Stimulated activated CD4-positive, alpha-beta T cell treated with anti-CD3 and anti-CD28 coated beads, Interleukin-15, amount 100 ng/mL, for 1 hour (primary cell): ENCODE measurements around the gene KIF2B.
"Not testable (repeated sequence)": the region's sequence is repeated elsewhere in the genome, so short reads cannot be mapped to it uniquely, and the experiment has no call there.

Source experiments
- DNase-seq, 2 donors: peaks; one replicate each; pipeline ENCODE4 v3.0.0-alpha.2; 2020; ENCODE audit warnings: low read depth in 1 of 2, low spot score in 1 of 2

The KIF2B gene

GRCh38 chr17:53822764-53823163 lies at the start of gene KIF2B:
Gene KIF2B, plus strand, starts transcription at chr17:53822927. Its CDS starts 107 bp downstream, at chr17:53823034.
- no peak for DNase-seq

- DNase-seq, result no peak
Observed at GRCh38 chr17:53780320-53780719, 42.4 kb upstream of the KIF2B start.

- no peak for DNase-seq
Observed at GRCh38 chr17:53791551-53791950, 31.2 kb upstream of the KIF2B start.

- DNase-seq, result no peak
Observed at GRCh38 chr17:53792451-53792850, 30.3 kb upstream of the KIF2B start.

GRCh38 chr17:53792997-53793396 lies 29.7 kb upstream of the KIF2B start:
- no peak for DNase-seq

- DNase-seq, result no peak
Observed at GRCh38 chr17:53794875-53795274, 27.9 kb upstream of the KIF2B start.

- no peak for DNase-seq
Observed at GRCh38 chr17:53796642-53797041, 26.1 kb upstream of the KIF2B start.

GRCh38 chr17:53797501-53797900 lies 25.2 kb upstream of the KIF2B start:
- DNase-seq, result no peak

- DNase-seq, result no peak
Observed at GRCh38 chr17:53804437-53804836, 18.3 kb upstream of the KIF2B start.

- no peak for DNase-seq
Observed at GRCh38 chr17:53806473-53806872, 16.3 kb upstream of the KIF2B start.

GRCh38 chr17:53807286-53807685 lies 15.4 kb upstream of the KIF2B start:
- no peak for DNase-seq

- no peak for DNase-seq
Observed at GRCh38 chr17:53818271-53818670, 4.5 kb upstream of the KIF2B start.

GRCh38 chr17:53818929-53819328 lies 3.8 kb upstream of the KIF2B start:
- DNase-seq, result no peak

GRCh38 chr17:53819956-53820355 lies 2.8 kb upstream of the KIF2B start:
- no peak for DNase-seq

GRCh38 chr17:53823341-53824050 lies 769 bp downstream of the KIF2B start:
- no peak for DNase-seq

GRCh38 chr17:53834771-53835170 lies 12.0 kb downstream of the KIF2B start:
- DNase-seq, result not testable (repeated sequence)

GRCh38 chr17:53837131-53837530 lies 14.4 kb downstream of the KIF2B start:
- DNase-seq, result no peak

- DNase-seq, result no peak
Observed at GRCh38 chr17:53844491-53845107, 21.9 kb downstream of the KIF2B start.

GRCh38 chr17:53871128-53871527 lies 48.4 kb downstream of the KIF2B start:
- DNase-seq, result not testable (repeated sequence)
